HG03135 (cell line): ENCODE data around the gene RPLP2.

Experiments used
- ATAC-seq: cut with Tn5 transposase; IDR thresholded peaks from one replicate; pipeline ENCODE4 v1.9.1; 2021; ENCODE audit warnings: mild to moderate bottlenecking, moderate library complexity; ENCODE audit not compliant: unreplicated experiment

Gene RPLP2

DNA sequence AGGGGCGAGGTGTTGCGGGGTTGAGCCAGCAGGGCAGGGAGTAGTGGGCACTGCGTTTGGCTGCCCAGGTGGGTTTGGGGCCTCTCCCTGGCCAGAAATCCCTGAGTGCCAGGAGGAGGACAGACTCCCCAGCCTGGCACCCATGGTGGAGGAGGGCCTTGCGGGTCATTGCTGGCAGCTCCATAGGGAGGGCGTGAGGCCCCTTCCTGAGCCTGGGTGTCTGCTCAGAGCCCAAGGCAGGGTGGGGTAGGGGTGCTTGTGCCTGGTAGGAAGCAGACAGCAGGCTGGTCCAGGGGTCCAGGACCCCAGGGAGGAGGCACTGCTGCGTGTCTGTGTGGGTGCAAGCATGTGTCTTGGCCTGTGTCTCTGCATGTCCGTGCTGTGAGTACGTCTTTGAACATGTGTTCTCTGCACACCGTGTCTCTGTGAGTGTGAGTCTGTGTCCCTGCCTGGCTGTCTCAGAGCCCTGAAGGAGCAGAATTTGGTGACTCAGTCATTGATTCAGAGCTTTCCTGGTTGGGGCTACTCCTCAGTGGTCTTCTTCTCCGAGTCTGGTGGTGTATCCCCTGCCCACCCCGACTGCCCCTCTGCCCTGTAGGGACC is 36.8 kb downstream of the RPLP2 start:
- no peak for ATAC-seq

DNA sequence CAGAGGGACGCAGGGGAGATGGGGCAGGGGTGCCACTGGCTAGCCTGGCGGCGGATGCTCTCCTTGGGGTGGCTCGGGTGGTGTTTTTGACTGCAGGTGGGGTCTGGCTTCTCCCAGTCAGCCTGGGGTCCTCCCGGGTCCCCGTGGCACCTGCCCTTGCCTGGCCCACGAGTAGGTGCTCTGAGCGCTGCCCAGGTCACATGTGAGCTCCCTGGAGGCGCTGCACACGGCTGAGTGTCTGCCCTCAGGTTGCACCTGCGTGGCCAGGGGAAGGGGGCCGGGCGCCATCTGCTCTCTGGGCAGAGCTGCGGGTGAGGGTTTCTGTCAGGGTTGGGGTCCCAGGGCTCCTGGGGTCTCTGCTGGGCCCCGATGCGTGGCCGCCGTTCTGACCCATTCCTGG is 38.1 kb downstream of the RPLP2 start:
- no peak for ATAC-seq

DNA sequence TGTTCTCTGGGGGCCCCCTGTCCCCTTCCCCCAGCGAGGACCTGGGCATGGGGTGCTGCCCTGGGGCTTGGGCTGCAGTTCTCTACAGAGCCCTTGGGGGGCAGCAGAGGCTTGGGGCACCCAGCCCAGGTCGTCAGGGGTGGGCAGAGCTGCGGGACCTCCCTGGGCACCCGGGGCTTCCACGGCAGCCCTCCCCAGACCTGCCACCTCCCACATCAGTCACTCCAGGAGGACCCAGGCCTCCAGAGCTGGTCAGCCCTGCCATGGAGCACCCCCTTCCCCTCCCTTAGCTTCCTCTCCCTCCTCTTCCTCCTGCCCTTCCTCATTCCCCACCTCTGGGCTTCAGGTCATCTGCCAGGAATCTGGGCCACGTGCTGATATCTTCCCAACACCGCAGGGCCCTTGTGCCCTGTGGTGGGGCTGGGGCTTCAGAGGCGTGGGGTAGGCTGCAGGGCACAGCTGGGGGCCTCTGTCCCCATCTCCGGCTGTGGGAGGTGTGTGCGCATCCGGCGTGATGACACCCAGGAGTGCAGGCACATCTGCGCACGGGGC is 38.7 kb downstream of the RPLP2 start:
- ATAC-seq, result no peak

DNA sequence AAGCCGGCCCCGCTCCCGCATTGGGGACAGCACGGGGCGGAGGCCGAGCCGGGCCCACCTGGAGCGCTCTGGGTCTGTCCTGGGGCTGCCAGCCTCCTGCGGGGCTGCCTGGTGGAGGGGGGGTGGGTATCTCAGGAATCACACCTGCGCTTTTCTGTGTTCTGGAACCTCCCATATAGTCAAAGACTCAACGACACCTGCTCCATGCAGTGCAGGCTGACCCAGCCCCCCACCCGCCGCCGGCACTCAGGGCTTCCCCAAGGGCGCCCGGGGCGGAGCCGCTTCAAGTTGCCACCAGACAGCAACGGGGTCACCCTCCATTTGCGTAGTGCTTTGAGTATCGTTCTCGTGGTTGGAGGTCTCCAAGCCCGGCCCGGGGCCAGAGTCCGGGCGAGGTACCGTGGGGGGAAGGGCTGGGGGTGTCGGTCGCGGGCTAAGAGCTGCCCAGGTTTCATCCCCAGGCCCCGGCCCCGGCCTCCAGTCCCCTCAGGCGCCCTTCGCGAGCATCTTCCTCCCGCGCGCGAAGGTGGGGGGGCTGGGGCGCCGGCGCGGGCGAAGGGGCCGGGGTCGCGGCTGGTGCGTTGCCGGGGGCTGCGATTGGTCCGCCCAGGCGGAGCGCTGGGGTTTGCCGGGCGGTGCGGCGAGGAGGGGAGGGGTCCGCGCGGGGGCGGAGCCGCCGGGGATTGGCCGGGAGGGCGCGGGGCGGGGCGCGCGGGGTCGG is 39.5 kb downstream of the RPLP2 start:
- no peak for ATAC-seq

DNA sequence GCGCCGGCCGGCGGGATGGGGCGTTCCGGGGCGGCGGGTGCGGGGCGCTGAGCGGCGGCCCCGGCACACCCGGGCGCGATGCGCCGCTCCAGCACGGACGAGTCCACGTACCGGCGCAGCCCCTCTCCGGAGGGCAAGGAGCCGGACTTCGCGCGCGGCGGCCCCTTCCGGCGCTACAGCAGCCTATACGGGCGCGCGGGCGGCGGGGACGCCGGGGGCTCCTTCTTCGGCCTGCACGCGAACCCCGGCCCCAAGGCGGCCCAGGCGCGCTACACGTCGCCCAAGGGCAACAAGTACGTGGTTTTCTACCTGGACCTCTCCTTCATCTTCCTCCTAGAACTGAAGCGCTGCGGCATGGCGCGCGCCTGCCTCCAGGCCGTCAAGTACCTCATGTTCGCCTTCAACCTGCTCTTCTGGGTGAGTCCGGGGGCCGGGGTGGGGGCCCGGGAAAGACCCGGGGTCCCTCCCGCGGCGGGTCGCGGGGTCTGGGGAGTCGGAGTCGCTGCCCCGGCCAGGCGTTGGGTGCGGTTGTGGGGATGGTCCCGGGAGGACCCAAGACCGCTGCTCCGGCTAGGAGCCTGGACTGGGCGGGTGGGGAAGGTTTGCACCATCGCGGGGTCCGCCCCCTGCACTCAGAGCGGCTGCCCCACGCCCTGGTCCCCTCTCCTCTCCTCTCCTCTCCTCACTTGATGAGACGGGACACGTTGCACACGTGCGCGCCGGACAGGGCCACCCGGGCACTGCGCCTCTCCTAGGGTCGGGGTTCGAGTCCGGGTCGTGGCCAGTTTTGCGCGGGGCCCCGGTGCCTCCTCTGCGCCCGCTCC is 40.4 kb downstream of the RPLP2 start:
- ATAC-seq, result no peak

DNA sequence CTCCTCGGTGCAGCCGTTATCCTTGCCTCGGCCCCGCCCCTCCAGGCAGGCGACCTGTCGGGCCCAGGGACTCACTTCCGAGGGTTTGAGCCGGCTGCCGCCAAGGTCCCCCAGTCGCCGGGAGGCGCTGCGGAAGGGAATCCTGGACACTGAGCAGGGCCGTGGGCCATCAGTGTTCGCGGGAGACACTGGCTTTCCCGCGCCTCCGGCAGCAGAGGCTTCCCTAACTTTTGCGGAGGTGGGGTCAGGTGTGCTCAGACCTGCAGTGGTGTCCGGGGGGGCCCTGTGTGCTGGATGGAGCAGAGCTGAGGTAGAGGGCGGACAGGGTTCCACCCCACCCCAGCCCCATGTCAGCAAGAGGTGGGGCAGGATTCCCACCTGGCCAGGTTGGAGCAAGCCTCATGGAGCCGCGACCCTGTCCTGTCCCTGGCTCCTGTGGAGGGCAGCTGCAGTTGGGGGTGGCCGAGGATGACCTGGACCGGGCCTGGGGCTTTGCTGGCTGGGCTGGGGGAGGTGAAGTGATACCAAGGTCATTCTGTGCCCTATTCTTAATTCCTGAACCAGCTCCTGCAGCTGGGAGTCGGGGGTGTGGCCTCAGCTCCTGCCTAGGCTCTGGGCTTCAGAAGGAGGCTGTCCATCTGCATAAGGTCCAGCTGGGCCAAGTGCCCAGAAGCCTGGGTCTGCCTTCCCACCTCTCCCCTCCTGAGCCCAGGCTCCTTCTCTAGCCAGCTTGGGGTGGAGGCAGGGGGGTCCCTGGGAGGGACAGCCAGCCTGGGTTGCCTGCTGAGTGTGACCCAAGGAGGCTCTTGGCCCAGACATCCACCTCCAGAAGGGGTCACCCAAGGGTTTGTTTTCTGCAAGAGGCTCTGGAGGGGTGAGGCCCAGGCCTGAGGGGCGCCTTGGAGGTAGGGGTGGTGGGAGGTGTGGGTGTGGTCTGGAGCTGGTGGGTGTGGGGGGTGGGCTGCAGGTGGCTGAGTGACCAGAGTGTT is 41.3 kb downstream of the RPLP2 start:
- no peak for ATAC-seq

DNA sequence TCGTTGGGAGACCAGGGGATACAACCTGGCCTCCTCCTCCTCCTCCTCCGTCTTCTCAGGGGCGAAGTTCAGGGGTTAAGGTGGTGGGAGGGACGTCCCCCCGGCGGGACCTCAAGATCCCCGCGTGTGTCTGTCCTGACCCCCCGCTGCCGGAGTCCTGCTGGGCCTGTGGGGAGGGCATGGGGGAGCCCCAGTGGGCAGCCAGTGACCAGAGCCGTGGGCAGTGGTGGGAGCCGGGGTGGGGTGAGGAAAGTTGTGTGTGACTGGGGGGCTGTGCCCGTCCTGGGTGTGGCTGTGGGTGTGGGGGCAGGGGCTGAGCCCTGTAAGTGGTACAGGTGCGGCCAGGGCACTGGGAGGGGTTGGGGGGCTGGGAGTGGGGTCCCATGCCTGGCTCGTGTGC is 43.0 kb downstream of the RPLP2 start:
- no peak for ATAC-seq

DNA sequence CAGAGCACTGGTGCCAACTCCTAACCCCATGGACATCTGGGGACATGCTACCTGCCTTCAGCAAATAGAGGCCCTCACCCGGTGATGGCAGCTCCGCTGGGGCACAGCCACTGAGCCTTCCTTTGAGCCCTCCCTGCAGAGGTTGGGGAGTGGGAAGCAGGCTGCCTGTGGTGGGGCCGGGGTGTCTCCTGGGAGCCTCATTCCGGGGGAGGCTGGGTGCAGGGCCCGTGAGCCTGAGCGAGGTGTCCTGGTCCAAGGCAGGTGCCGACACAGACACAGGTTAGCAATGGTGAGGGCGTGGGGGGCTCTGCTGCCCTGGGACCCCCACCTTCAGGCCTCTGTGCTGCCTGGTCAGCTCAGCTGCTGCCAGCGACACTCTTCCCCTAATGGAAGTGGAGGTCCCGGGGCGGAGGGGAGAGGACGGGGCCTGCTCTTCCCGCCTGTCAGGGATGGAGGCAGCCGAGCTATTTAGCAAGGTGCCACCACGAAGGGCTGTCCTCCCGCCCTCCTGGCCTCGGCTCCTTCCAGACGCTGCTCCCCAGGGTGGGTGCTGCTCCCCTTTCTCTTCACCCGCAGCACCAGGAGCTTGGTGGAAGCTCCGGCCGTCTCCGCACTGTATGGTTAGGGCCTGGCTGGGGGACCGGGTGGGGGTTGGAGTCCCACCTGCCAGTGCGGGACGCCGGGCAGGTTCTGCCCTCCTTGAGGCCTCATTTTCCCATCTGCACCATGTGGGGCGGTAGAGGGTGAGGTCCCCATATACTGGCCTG is 44.1 kb downstream of the RPLP2 start:
- no peak for ATAC-seq

DNA sequence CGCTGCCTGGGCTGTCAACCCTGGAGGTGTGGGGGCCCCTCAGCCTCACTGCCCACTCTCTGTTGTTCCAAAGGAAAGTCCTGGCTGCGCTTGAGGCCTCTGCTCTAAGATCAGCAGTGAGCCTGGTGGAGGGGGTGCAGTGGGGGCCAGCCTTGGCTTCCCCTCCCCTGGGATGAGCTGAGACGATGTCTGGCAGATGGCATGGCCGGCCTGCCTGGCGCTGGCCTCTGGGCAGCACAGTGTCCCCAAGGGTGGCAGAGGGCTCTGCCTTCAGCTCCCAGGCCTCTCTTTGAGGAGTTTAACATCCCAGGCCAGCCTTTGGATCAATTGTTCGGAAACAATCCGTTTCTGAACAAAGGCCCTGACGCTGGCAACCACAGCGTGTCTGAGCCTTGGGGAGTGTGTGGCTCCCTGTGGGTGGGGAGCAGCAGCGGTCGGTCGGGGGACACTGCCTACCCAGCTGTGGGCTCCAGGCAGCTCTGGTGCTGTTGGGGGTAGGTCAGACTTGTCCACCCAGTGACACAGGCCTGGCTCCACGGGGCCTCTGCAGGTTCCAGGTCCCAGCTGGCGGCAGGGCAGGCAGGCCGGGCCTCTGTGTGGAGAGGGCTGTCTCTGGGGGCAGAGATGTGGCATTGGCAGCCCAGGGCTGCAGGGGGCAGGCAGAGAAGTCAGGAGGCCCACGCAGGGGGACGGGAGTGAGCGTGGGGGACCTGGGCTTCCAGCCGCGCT is 45.0 kb downstream of the RPLP2 start:
- no peak for ATAC-seq

DNA sequence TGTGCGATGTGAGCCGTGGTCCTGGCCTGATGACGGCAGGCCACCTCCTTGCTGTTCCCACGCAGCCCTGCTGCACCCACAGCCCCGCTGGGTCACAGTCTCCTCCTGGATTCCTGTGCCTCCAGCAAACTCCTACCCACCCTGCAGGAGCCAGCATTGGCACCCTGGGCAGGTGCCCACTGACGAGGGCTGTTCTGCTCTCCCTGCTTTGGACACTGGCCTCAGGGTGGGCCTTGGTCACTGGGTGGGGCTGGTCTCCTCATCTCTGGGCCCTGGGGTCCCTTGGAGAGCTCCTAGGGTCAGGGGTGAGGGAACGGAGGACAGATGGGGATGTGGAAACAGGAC is 45.5 kb downstream of the RPLP2 start:
- no peak for ATAC-seq

DNA sequence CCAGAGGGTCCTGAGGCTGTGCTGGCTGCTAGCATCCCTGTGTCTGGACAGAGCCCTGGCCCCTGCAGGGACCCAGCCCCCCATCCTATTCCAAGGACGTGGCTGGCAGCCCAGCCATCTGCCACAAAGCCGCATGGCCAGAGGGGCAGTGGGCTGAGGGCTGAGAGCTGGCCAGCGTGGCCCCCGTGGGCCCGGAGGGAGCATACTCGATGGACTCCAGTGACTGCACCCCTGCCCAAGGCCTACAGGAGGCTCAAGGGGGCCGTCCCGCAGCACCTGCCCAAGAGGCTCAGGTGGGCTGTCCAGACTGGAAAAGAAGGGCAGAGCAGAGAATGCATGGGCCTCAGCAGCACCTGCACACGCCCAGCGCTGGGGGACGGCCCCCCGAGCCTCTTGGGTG is 46.0 kb downstream of the RPLP2 start:
- no peak for ATAC-seq

DNA sequence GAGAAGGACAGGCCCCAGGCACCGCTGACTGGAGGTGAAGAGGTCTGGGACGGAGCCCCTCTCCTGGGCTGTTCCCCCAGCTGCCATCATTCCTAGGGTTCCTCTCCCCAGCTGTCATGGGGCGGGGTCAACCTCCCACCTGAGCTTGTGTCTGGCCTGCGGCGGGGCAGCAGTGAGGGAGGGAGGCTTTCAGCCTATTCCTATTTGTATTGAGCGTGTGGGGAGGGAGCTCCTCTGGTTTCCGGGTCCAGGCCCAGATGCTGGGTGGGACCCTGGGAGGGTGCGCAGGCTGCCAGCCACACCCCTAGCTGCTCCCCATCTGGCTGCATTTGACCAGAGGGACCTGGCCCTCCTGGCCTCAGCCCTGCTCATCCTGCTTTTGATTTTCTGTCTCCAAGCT is 46.6 kb downstream of the RPLP2 start:
- no peak for ATAC-seq

DNA sequence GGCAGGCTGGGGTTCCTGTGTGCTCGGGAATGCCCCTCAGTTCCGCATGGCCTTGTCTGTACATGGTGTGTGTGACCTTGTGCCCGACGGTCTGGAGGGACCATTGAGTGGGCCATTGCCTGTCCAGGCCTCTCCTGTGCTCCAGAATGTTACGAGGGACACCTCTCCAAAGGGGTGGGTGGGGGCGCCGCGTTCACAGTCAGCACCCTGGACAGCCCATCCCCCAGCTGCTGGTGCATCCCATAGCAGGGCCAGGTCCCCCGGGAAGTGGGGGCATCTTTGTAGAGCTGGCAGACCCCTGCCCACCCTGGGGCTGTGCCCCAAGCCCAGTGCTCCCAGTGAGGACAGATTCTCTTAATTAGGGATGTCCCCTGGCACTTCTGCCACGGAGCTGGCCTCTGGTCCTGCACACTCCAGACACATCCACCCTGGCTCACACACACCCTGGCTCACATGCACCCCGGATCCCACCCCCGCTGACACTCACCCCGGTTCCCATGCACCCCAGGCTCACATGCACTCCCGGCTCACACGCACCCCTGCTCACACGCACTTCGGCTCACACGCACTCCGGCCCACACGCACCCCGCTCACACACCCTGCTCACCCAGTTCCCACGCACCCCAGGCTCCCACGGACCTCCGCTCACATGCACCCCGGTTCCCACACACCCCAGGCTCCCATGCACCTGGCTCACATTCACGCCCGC is 48.4 kb downstream of the RPLP2 start:
- no peak for ATAC-seq

DNA sequence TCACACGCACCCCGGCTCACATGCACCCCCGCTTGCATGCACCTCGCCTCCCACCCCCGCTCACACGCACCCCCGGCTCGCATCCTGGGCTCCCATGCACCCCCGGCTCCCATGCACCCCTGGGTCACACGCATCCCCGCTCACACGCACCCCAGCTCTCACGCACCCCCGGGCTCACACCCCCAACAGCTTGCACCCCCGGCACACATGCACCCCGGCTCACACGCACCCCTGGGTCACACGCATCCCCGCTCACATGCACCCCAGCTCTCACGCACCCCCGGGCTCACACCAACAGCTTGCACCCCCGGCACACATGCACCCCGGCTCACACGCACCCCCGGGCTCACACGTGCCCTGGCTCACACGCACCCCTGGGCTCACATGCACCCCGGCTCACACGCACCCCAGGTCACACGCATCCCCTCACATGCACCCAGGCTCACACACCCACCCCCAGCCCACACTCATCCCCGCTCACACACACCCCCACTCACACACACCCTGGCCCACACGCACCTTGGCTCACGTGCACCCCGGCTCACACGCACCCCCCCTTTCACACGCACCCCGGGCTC is 49.1 kb downstream of the RPLP2 start:
- no peak for ATAC-seq

DNA sequence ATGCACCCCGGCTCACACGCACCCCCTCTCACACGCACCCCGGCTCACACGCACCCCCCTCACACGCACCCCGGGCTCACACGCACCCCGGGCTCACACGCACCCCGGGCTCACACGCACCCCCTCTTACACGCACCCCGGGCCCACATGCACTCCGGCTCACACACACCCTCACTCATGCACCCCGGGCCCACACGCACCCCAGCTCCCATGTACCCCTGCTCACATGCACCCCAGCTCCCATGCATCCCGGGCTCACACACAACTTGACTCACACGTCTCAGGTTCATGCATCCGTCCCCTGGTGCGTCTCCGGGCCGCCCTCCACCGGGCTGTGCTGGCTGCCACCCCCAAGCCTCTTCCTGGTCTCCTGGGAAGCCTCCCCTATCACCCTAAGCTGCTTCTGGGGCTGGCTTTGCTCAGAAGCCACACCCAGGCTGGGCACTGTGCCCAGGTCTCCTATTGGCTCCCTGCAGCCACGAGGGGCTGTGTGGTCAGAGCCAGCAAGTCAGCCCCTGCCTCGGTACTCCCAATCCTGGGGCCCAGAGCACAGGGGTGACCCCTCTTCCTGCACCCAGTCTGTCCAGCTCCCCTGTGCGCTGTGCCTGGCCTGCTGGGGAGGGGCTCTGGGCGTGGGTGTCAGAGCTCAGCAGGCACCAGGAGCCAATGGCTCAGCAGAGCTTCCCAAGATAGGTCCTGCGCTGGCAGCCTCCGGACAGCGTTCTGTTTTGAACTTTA is 49.8 kb downstream of the RPLP2 start:
- no peak for ATAC-seq

DNA sequence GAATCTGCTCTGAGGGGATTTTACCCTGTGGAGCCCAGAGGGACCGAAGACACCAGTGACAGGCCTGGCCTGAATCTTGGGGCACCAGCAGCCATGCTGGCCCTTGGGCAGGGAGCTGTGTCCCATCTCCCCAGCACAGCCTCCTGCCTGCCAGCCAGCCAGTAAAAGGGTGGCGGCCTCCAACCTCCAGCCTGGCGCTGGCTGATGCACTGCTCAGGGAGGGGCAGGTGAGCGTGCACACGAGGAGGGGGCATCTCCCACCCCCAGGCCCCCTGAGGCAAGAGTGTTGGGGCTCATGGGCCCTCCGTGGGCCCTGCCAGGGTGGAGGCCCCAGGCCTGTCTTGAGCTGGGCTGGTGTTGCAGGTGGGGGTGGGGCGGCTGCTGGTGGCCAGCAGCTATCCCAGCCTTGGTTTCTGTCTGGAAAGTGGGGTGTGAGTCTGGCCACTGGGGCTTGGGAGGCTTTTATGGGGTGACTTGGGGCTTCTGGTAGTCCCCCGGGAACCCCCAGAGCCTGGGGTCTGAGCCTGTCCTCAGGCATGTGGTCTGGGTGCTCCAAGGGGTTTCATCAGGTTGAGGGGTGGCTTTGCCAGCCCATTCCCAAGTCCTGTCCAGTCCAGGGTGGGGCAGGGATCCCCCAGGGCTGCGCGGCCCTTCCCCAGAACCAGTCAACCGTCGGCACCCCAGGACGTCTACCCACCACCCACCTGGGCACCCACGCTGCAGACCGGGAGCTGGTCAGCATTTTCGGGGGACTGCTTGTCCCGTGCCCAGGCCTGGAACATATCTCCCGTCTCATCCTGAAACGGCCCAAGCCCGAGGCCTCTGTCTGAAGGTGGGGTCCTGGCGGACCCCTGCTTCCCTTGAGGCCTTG is 50.7 kb downstream of the RPLP2 start:
- no peak for ATAC-seq

DNA sequence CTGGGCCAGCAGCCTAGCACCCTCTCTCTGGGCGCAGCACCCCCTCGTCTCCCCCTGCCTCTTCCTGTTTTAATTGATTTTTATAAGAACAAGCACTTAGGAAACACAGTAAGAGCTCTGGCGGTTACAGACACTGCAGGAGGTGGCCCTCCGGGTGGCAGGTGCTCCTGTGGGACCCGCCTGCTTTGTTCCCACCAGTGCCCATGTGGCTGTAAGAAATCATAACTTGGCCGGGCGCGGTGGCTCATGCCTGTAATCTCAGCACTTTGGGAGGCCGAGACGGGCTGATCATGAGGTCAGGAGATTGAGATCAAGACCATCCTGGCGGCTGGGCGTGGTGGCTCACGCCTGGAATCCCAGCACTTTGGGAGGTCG is 51.3 kb downstream of the RPLP2 start:
- ATAC-seq, result no peak
